CD4-positive, alpha-beta T cell treated with Interleukin-15 for 4 hours (primary cell): Measurements from ENCODE around the gene FAM170B.

Experiments used
- DNase-seq: peaks from one replicate; pipeline ENCODE4 v3.0.0-alpha.2; 2020; ENCODE audit warnings: low spot score

The FAM170B gene

DNA sequence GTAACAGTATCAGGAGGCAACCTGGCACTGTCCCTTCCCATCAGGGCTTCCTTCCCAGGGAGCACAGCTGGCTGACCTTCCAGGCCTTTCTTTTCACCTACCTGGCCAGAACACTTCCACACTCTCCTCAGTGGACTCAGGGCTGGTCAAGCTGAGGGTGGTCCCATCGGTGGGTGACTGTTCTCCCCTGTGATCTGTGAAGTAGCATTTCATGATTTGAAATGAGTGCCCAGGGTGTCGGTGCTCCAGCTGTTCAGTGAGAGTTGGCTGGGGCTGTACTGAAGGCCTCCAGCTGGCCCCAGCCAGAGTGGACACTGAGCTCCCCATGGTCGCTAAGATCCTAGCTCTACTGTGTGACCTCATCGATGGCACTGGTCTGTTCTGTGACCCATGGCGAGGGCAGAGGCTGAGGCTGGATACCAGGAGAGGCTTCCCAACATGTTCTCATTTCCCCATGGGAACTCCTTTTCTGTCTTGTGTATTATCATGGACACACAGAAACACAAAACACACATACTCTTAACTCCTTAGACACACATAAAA is at the start of gene FAM170B:
Gene FAM170B (minus strand): TSS at position 316 of the 543 bp plus-strand sequence. CDS start 103 bp downstream, at position 213.
- DNase-seq: no peak

DNA sequence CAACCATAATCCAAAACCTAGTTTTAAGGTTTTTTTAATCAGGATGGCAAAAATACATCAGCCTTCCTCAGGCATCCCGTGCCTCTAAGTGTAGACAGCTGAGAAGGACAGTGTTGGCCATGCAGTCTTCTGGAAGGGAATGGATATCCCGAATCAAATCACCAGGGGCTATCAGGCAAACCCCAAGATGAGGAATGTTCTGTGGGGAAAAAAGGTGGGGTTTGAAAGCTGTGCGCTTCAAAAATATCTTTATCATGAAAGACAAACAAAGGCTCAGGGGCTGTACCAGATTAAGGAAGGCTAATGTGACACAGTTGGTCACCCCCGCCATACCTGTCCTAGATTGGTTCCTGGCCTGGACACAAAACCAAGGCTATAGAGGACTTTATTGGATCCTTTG is 49.0 kb upstream of the FAM170B start:
- DNase-seq: no peak

DNA sequence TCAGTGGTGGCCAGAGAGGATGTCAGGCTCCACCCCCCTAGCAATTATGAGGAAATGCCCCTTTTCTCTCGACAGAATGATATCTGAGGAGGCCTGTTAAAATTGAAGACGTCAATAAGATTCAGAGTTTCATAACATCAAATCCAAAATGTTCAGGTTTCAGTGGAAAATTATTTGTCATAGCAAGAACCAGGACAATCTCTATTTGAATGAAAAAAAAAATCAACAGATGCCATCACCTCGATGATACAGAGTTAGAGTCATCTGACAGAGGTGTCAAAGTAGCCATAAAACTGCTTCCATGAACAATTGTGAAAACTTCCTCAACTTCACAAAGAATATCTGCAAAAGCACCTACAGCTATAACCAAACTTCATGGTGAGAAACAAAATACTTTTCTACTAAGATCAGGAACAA is 46.6 kb upstream of the FAM170B start:
- no peak for DNase-seq

DNA sequence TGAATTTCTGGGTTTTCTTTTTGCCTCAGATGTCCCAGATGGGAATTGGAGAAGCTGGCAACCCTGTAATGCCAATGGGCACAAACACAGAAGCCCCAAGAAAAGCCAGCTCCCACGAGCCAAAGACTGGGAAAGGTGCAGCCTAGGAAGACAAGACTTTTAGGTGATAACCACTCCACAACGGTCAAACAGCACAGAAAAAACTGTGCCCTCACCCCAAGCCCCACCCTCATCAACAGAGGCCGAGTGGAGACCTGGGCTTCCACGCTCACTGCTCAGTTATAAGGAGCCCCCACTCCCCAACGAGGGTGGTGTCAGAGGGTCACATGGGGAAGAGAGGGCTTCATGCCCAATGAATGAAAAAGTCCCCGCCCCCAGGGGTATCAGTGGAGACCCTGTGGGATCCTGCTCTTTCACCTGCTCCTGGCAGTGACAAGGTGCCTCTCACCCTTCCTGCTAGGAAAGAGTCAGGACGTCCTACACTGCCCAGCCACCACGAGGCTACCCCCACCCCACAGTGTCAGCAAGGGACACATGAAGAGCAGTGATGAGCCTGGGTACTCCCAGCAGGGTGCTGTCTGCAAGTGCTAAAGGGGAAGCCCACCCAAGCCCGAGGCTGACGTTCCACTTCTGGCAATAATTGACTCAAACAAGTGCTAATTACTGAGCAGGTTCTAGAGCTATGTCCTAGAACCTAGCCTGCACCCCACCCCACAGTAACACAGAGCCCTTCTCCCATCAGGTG is 46.0 kb upstream of the FAM170B start:
- no peak for DNase-seq

DNA sequence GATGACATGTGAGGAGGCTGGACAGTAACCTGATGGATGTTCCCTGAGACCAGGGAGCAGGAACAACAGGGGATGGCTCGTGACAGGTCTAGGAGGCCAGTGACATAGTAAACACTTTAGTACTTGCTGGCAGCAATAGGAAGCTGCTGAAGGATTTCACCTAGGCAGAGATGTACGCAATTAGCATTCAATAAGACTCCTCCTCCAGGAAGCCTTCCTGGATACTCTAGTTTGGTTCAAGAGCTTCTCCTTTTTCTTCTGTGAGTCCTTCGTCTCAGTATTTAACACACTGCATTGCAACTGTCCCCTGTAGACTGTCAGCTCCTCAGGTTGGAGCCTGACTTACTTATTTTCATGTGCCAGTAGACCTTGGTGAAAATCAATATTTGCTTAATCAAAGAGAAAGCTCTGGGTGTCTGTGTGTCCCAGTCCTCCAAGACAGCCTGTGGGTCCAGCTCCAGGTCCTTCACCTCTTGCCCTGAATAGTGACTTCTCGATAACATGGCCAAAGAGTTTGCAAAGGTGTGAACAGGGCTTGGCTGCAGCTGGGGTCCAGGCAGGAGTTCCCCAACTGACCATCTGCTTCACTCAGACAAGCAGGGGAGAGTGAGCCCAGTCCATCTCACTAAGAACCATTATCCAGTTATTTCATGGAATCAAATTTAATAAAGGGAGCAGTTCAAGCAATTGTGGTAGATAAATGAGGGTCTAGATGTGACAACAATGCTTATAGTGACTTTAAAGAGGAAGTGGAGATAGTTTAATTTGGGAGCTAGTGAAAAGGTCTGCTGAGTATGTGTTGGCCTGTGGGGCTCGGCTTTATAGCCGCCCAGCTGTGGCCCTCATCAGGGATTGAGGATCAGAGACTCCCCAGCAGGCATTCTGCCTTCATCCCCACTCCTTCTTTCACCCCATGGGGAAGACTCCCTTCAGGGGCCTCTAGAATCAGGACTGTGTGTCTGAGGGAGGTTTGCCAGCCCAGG is 45.0 kb upstream of the FAM170B start:
- no peak for DNase-seq

DNA sequence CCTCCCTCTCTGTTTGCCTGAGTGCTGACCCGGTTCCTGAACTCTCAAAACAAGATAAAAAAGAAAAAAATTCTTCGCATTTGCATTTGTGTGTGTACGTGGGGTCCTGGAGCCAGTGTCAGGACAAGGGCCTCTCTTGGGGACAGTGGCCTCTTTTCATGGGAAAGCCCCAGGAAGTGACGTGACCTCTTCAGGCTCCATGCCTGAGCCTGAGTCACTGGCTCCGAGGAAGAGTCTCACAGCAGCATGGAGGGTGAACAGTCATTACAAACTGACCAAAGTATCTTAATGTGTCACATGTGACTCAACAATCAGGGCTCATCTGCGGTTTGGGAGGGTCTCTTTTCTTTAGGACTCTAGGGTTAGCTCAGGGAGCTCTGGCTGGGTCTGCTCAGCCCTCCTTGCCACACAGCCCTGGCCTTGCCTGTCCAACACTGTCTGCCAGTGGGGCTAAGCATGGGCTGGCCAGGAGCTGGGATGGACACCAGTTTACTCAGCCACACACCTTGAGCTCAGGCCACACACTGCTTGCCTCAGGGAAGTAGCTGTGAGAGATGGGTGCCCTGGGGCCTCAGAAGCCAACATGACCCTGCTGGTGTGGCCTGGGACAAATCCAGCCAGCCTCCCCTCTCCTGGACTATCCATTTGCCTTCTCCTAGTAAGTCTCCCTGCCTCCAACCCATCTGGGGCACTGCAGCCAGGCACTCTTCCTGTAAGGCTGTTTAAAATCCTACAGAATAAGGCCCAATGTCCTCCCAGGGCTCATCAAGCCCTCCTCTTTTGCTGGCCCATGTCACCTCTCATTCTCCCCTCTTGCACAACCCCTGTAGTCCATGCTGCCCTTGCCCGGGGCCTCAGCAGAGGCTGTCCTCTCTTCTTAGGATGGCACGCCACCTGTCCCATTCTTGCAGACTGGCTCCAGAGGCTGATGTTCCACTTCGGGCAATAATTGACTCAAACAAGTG is 43.9 kb upstream of the FAM170B start:
- peak; percentile 70 for DNase-seq

DNA sequence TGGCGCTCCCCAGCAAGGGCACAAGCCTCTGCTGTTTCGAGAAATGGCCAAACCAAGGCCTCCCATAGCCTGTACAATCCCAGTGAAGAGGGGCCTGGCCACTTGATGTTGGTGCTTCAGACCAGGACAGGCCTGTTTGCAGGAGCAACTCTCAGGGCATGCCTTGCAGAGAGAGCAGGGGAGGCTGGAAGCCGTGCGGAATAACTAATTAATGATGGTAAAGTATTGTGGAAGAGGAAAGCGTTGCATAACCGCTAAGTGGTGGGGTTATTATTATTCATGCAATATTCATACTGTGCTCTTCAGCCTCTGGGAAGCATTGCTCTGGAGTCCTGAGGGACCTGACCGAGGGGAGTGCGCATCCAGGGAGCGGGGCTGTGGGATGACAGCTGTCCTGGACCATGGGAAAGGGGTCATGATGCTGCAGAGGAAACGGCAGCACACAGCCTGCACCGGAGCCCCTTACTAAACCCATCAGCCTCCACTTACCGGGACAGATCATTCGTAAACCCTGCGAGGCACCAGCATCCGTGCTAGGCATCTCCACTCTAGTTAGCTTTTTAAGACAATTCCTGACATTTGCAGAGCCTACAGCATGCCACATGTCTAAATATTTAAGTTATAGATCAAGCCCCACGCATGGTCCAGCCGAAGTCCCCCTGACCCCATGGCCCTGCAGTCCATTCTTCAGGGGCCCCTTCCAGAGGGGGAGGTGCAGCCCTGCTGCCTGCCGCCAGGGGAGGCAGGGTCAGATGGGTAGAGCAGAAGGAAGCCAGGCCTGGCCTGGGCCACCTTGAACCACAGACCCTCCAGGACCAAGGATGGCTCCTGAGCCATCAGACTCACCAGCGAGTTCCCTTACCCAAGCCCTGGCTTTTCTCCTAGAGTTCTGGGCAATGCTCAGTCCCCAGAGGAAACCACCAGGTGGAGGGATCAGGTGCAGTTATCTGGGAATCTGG is 42.8 kb upstream of the FAM170B start:
- DNase-seq: no peak

DNA sequence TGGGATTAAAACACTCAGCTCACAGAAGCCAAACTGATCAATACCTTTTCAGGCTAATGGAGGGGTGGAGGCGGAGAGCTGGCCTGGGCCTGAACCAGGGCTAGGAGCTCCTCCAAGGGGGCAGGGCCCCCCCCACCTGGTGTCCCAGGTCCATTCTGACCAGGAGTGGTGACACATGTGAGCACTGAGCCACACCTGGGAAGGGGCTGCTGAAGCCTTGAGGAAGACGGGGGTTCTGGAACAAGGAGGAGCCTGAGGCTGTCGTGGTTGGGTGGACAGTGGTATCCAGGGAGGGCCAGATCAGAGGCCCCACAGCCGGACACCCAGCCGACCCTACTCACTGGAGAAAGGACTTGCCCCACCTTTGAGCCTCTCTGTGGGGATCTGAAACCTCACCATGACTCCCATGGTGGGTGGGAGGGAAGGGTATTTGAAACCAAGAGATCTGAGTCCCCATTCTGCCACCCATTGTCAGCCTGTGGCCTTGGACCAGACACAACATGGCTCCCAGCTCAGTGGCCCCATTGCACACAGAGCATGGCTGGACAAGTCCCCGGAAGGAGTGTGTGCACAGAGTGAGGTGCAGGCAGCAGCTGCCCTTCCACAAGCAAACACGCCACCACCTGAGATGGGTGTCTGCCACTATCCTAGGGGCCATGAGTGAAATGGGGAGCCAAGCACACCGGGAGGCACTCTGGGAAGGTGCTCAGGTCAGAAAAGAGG is 41.9 kb upstream of the FAM170B start:
- DNase-seq: no peak

DNA sequence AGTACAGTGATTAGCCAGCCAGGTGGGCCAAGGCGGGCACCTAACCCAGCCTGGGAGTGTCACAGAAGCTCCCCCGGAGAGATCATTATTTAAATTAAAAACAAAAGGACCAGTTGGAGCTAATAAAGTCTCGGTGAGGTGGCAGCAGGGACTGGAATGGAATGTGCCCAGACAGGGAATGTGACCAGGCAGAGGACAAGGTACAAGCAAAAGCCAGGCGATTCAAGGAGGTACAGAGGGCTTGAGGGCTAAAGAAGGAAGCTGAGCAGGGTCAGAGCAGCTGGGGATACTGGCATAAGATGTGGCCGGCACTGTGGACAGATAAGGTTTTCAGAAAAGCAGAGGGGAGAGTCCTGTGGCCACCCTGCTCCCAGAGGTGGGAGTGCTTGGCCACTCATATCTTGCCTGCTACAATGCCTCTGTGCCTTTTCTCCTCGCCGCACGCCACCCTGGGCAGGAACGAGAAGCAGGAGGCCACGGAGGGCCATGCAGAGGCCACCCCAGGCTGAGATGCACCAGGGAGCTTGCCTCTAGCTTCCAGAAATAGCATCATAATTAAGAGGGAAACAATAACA is 41.2 kb upstream of the FAM170B start:
- DNase-seq: no peak

DNA sequence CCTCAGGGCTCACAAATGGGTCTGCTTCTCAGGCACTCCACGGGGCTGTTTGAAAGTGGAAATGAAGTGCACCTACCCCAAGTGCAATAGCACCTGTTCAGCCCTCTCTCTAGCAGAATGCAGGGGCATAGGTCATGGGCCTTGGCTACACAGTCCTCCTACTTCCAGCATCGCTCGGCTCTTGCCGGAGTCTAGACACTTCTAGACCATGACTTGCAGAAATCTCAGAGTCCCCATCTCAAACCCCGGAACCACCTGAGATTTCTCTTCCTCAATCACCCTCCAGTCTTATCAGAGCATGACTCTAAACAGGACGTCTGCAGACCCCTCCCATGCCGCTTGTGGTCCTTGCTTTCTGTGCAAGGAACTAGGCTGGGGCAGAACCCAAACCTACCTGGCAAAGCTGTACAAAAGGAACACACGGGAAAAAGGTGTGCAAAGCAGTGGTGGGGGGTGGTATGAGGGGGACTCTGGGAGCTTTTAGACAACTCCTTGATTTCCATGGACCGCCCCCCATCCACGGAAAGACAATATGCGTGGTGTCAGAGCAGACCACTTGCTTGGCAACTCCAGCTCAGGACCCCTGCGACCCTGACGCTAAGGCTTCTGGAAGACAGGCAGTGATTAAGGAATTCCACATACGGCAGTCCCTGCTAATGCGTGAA is 40.6 kb upstream of the FAM170B start:
- DNase-seq: no peak

DNA sequence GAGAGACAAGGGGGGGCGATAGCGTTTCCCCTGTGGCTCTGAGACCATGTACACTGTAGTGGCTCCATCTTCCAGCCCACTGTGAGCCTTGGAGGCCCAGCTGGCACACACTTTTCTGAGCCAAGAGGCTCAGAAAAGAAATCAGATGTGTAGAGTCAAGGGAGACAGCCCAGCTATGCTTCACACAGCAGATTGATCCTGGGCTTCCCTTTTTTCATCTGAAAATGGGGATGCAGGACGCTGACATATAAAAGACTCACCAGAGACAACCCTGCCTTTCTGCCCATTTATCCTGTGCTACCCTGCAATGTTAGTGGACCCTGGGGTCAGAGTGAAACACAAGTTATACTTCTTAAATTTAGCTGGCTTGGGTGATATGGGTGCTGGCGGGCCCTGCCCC is 40.0 kb upstream of the FAM170B start:
- no peak for DNase-seq

DNA sequence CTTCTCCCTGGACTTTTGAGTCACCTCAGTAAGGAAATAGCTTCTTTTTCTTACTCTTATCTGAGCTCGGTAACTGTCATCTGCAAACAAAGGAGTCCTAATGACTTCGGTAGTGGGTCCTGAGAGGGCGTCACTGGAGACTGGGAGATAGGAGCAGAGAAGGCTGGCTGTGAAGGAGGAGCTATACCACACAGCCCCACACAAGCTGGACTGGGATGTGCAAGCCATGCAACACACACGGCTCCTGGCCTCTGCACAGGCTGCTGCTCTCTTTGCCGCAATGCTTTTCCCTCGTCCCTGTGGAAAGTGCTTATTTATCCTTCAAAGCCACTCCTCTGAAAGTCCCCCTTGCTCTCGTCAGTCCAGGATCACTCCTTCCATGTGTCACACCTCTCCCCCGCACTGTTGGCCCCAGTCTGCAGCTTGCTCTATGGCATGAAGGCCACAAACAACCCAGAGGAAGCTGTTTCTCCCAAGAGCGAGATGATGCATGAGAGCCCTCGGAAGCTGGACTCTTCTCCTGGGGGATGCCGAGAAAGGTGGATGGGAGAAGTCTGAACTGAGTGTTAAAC is 39.5 kb upstream of the FAM170B start:
- no peak for DNase-seq

DNA sequence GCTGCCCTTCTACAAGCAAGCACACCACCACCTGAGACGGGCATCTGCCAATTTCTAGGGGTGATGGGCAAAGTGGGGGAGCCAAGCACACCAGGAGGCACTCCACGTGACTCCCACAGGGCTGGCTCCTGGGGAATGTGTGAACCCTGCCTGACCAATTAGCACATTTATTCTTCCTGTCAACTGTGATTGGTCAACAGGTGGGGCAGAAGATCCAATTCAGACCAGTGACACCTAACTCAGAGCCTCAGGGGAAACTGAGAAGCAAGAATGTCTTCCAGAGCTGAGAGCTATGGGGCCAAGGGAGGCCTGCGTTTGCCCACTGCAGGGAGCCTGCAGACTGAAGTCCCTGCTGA is 38.9 kb upstream of the FAM170B start:
- DNase-seq: no peak

DNA sequence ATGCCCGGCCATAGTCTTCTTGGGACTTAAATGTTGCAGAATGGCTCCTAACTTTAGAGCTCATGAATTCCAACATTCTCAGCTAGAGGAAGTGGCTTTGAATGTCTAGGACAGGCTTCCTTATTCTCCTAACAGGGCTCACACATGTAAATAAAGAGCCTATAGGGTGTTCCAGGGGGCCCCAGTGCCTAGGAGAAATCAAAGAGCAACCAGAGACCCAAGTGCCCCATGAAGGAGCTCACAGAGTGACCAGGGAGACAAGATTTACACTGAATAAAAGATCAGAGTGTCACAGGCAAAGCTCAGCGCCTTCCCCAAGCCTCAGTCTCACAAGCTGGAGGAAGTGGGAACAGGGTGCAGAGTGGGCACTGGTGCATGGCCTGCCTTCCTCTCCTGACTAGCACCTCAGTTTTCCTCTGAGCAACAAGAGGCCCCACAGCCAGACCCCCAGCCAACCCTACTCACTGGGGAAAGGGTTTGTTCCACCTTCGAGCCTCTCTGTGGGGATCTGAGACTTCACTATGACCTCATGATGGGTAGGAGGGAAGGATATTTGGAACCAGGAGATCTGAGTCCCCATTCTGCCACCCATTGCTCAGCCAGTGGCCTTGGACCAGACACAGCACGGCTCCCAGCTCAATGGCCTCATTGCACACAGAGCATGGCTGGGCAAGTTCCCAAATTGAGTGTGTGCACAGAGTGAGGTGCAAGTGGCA is 38.4 kb upstream of the FAM170B start:
- no peak for DNase-seq

DNA sequence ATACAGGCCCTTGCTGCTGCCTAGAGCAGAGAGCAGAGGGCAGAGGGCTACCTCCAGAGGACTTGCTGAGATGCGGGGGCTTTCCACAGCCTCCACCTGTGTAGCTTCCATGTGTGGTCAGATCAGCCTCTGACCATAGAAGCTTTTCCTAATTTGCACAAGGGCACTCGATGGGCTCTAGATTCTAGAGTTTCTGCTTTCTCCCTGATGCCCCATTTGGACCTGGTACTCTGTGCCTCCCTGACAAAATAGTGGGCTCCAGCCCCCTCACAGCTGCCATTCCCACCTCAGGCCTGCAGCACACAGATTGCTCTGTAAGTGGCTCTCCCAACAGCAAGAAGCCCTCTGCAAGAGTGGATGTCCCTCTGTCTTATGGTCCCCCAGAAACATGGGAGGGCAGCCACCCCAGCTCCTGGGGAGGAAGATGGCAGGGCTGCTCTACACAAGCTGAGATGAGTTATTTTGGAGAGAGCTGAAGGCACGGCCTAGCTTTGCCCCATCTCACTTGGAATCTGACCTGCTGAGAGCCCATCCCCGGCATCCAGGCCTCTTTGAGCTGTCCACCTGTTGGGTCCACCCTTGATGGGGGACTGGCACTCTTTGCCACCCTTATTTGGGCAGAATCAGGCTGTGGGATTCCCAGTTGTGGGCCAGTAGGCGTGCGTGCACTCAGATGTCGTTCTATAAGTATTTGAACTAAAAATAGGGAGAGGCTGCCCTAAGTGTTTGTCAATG is 37.7 kb upstream of the FAM170B start:
- DNase-seq: no peak

DNA sequence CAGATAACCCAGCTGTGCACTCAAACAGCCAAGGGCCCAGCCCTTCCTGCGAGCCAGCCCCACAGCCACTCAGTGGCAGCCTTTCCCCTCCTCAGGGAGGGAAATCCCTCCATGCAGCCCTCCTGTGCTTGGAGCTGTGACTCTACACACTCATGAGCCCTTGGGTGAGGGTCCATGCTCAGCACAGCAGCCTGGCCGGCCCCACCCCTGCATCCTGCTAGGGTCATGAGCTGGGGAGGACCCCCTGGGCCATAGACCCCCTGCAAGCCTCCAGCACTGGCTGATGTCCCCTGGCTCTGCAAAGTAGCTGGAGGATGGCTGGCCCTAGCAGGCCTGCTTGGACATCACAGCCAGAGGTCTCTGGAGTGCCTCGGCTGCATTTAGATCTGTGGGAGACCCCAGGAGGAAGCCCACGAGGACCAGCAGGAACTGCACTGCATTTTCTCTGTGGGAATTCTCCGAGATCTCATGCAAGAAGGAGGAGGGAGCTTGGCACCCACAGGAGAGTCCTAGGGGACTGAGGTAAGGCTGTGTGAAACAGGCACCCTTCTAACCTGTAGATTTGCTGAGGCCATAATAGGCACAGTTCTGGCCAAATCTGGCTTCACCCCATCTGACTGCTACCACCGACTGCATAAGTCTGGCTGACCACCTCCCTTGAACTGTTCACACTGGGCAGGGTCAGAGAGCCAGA is 37.0 kb upstream of the FAM170B start:
- no peak for DNase-seq

DNA sequence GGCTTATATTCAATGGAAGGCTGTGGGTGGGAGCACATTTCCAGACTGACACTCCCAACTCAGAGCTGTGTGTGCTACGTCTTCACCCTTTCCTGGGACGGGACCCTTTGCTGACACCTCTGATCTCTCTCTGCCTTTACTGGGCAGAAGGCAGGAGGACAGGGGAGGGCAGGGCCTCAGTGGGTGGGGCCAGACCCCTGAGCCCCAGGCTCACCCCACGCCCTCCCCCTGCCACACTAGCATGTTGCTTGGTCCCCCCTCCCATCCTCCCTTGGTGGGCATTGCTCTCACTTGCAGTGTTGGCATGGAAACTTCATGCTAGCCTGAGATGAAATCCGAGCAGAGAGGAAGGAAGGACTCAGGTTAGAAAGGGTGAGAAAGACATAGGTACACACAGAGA is 36.0 kb upstream of the FAM170B start:
- DNase-seq: no peak
